ENCODE results near the gene UBE2N.

UBE2N gene, protein sequence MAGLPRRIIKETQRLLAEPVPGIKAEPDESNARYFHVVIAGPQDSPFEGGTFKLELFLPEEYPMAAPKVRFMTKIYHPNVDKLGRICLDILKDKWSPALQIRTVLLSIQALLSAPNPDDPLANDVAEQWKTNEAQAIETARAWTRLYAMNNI

GRCh38 chr12:93441617-93442410 is at the start of gene UBE2N:
Gene UBE2N, minus strand, starts transcription at chr12:93441947. Its CDS starts 63 bp downstream, at chr12:93441884.
- peak; percentile 83 to 89 for ATAC-seq (replicated peaks)
- Mint-ChIP-seq H3K27me3 (no peaks in the 10 kb centered on the region), H3K27ac (peak within 1 kb of the TSS; percentile 97), H3K4me1 (peaks cover 41 to 57% of the 10 kb centered on the region in 2 donors), H3K36me3 (peaks cover 2 to 18% of the 10 kb centered on the region in 2 donors), H3K9me3 (no peaks in the 10 kb centered on the region), H3K4me3 (peak within 1 kb of the TSS; percentile 93 to 94)
- peak; percentile 97 for DNase-seq

DNA sequence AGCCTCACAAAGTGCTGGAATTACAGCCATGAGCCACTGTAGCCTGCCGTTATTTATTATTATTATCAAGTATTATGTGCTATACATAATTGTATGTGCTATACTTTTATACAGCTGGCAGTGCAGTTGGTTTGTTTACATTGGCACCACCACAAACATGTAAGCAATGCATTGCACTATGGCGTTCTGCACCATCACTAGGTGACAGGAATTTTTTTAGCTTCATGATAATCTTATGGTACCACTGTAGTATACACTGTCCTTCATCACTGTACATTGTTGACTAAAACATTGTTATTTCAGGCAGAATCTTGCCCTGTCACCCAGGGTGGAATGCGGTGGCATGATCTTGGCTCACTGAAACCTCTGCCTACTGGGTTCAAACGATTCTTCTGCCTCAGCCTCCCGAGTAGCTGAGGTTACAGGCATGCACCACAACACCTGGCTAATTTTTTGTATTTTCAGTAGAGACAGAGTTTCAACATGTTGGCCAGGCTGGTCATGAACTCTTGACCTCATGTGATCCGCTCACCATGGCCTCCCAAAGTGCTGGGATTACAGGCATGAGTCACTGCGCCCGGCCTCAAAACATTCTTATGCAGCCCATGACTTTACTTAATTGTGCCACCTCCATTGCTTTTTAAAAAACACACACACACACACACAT is 42.7 kb upstream of the UBE2N start:
- Mint-ChIP-seq H3K4me1 (no peaks in the 10 kb centered on the region), H3K4me3 (no peak overlapping the region), H3K9me3 (no peaks in the 10 kb centered on the region), H3K36me3 (peaks cover 19 to 24% of the 10 kb centered on the region in 2 donors), H3K27ac (no peak overlapping the region), H3K27me3 (no peaks in the 10 kb centered on the region)
- DNase-seq (no peak), ATAC-seq (replicated peaks) (no peak)

GRCh38 chr12:93483151-93483807 is 41.5 kb upstream of the UBE2N start:
- H3K36me3 Mint-ChIP-seq, result peaks cover 16 to 17% of the 10 kb centered on the region in 2 donors
- no peaks in the 10 kb centered on the region for H3K9me3 Mint-ChIP-seq
- H3K27ac Mint-ChIP-seq, result no peak overlapping the region
- no peak for DNase-seq
- no peak for ATAC-seq (replicated peaks)
- no peak overlapping the region for H3K4me3 Mint-ChIP-seq
- H3K27me3 Mint-ChIP-seq, result no peaks in the 10 kb centered on the region
- no peaks in the 10 kb centered on the region for H3K4me1 Mint-ChIP-seq

DNA sequence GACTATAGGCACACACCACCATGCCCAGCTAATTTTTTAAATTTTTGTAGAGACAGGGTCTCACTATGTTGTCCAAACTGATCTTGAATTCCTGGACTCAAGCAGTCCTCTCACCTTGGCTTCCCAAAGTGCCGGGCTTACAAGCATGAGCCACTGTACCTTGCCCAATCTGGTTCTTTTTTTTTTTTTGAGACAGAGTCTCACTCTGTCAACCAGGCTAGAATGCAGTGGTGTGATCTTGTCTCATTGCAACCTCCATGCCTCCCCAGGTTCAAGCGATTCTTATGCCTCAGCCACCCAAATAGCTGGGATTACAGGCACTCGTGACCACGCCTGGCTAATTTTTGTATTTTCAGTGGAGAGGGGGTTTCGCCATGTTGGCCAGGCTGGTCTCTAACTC is 41.0 kb upstream of the UBE2N start:
- Mint-ChIP-seq H3K36me3 (peaks cover 16 to 19% of the 10 kb centered on the region in 2 donors), H3K9me3 (no peaks in the 10 kb centered on the region), H3K27ac (no peak overlapping the region), H3K4me1 (no peaks in the 10 kb centered on the region), H3K27me3 (no peaks in the 10 kb centered on the region), H3K4me3 (no peak overlapping the region)
- ATAC-seq (replicated peaks) (no peak), DNase-seq (no peak)

- Mint-ChIP-seq H3K27ac (no peak overlapping the region), H3K36me3 (peaks cover 22% of the 10 kb centered on the region in 2 donors), H3K27me3 (no peaks in the 10 kb centered on the region)
Observed at GRCh38 chr12:93476555-93476954, 34.8 kb upstream of the UBE2N start.

GRCh38 chr12:93469386-93469785 is 27.6 kb upstream of the UBE2N start:
- no peaks in the 10 kb centered on the region for H3K27me3 Mint-ChIP-seq
- H3K9me3 Mint-ChIP-seq, result no peaks in the 10 kb centered on the region
- no peak for ATAC-seq (replicated peaks)
- no peak overlapping the region for H3K27ac Mint-ChIP-seq
- H3K4me3 Mint-ChIP-seq, result no peak overlapping the region
- H3K36me3 Mint-ChIP-seq, result peaks cover 6 to 7% of the 10 kb centered on the region in 2 donors
- peaks cover 12 to 36% of the 10 kb centered on the region in 2 donors for H3K4me1 Mint-ChIP-seq
- DNase-seq, result no peak

More at GRCh38 chr12:93476555-93476954, 34.8 kb upstream of the UBE2N start:
- DNase-seq, result no peak
- Mint-ChIP-seq H3K4me3 (no peak overlapping the region), H3K4me1 (peaks cover 0 to 2% of the 10 kb centered on the region in 2 donors), H3K9me3 (no peaks in the 10 kb centered on the region)
- no peak for ATAC-seq (replicated peaks)

- Mint-ChIP-seq H3K27me3 (no peaks in the 10 kb centered on the region), H3K9me3 (no peaks in the 10 kb centered on the region), H3K4me1 (peaks cover 12 to 36% of the 10 kb centered on the region in 2 donors), H3K27ac (peak overlapping the region; percentile 96), H3K4me3 (peak overlapping the region; percentile 93 to 94), H3K36me3 (peaks cover 6 to 7% of the 10 kb centered on the region in 2 donors)
- peak; percentile 10 to 25 for ATAC-seq (replicated peaks)
- no peak for DNase-seq
Observed at GRCh38 chr12:93468008-93468371, 26.2 kb upstream of the UBE2N start.

- ATAC-seq (replicated peaks), result peak; percentile 94 to 95
- H3K9me3 Mint-ChIP-seq, result no peaks in the 10 kb centered on the region
Observed at GRCh38 chr12:93467351-93468007, 25.7 kb upstream of the UBE2N start, which contains the start of gene MRPL42. Gene MRPL42, plus strand, starts transcription at chr12:93467514. Its CDS starts 1,772 bp downstream, at chr12:93469286.

GRCh38 chr12:93466625-93467350 is 25.0 kb upstream of the UBE2N start:
- Mint-ChIP-seq H3K4me1 (peaks cover 12 to 36% of the 10 kb centered on the region in 2 donors), H3K4me3 (peak overlapping the region; percentile 93 to 94), H3K27ac (peak overlapping the region; percentile 96), H3K27me3 (no peaks in the 10 kb centered on the region), H3K9me3 (no peaks in the 10 kb centered on the region), H3K36me3 (peaks cover 6 to 7% of the 10 kb centered on the region in 2 donors)
- DNase-seq, result no peak
- no peak for ATAC-seq (replicated peaks)

More at GRCh38 chr12:93467351-93468007, 25.7 kb upstream of the UBE2N start, which contains the start of gene MRPL42:
- peaks cover 12 to 36% of the 10 kb centered on the region in 2 donors for H3K4me1 Mint-ChIP-seq
- no peaks in the 10 kb centered on the region for H3K27me3 Mint-ChIP-seq
- peaks cover 6 to 7% of the 10 kb centered on the region in 2 donors for H3K36me3 Mint-ChIP-seq
- DNase-seq, result peak; percentile 92
- peak within 1 kb of the TSS; percentile 96 for H3K27ac Mint-ChIP-seq
- peak within 1 kb of the TSS; percentile 93 to 94 for H3K4me3 Mint-ChIP-seq

DNA sequence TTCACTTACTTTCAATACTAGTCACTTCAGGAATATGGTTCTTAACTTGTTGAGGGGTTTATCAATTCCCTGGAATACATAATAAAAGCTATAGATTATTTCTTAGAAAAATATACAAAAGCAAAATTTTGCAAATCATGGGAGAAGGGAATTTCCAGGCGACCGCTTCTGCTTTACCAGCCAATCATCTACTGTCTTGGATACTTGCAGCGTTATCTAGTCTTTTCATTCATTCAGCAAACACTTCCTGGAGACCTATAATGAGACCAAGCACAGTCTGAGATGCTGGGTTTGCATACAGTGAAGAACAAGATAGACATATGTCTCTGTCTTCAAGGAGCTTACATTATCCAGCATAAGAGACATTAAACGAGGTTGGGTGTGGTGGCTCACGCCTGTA is 24.1 kb upstream of the UBE2N start:
- ATAC-seq (replicated peaks), result no peak

GRCh38 chr12:93461503-93461902 is 19.8 kb upstream of the UBE2N start:
- peaks cover 0 to 6% of the 10 kb centered on the region in 2 donors for H3K4me1 Mint-ChIP-seq
- H3K4me3 Mint-ChIP-seq, result no peak overlapping the region
- H3K27ac Mint-ChIP-seq, result no peak overlapping the region
- H3K36me3 Mint-ChIP-seq, result no peaks in the 10 kb centered on the region
- H3K9me3 Mint-ChIP-seq, result no peaks in the 10 kb centered on the region
- H3K27me3 Mint-ChIP-seq, result no peaks in the 10 kb centered on the region
- no peak for ATAC-seq (replicated peaks)
- DNase-seq, result no peak

More for the DNA sequence above, 24.1 kb upstream of the UBE2N start:
- no peaks in the 10 kb centered on the region for H3K27me3 Mint-ChIP-seq
- H3K4me1 Mint-ChIP-seq, result peaks cover 12 to 34% of the 10 kb centered on the region in 2 donors
- no peak overlapping the region for H3K27ac Mint-ChIP-seq
- no peak overlapping the region for H3K4me3 Mint-ChIP-seq
- peaks cover 6% of the 10 kb centered on the region in 2 donors for H3K36me3 Mint-ChIP-seq
- no peaks in the 10 kb centered on the region for H3K9me3 Mint-ChIP-seq
- no peak for DNase-seq

DNA sequence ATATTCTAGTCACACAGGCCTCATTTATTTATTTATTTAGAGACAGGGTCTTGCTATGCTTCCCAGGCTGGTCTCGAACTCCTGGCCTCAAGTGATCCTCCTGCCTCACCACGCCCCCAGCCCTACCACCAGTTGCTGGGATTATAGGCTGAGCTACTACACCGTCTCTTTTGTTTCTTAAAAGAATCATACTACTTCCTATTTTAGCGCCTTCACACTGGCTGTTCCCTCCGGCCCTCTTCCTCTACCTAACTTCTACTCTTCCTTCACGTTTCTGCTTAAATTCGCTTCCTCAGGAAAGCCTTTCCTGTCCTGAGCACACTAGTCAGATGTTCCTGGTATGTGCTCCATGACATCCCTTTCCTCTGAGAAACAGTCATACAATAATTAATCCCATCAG is 19.2 kb upstream of the UBE2N start:
- H3K9me3 Mint-ChIP-seq, result no peaks in the 10 kb centered on the region
- H3K27ac Mint-ChIP-seq, result no peak overlapping the region
- H3K4me3 Mint-ChIP-seq, result no peak overlapping the region
- DNase-seq (no peak), ATAC-seq (replicated peaks) (no peak)
- H3K36me3 Mint-ChIP-seq, result no peaks in the 10 kb centered on the region
- peaks cover 0 to 6% of the 10 kb centered on the region in 2 donors for H3K4me1 Mint-ChIP-seq
- no peaks in the 10 kb centered on the region for H3K27me3 Mint-ChIP-seq

- Mint-ChIP-seq H3K27ac (no peak overlapping the region), H3K4me1 (peaks cover 0 to 6% of the 10 kb centered on the region in 2 donors), H3K4me3 (no peak overlapping the region), H3K27me3 (no peaks in the 10 kb centered on the region), H3K9me3 (no peaks in the 10 kb centered on the region), H3K36me3 (no peaks in the 10 kb centered on the region)
- ATAC-seq (replicated peaks) (no peak), DNase-seq (no peak)
Observed at GRCh38 chr12:93460003-93460402, 18.3 kb upstream of the UBE2N start.

All from stimulated activated naive B cell treated with anti-CD40 and anti-IgM and Interleukin-4, amounts not matched to agents 10 μg/mL and 1 μg/mL and 100 μg/mL, for 72 hours (primary cell).